Activated naive CD8-positive, alpha-beta T cell treated with anti-CD3 and anti-CD28 coated beads for 36 hours (primary cell): ENCODE measurements around the gene CKAP5. TPM values are rescaled to one million over a fixed set of nuclear protein-coding genes. Genes with fewer than 3 reads are reported as not detected.

Source experiments
- DNase-seq: peaks from one replicate; pipeline ENCODE4 v3.0.0; 2021
- H3K27ac Mint-ChIP-seq: one replicate; pipeline ENCODE4 v1.8.0; 2022; ENCODE audit warnings: mild to moderate bottlenecking, moderate library complexity, mixed read lengths
- H3K27me3 Mint-ChIP-seq: one replicate; pipeline ENCODE4 v1.8.0; 2022; ENCODE audit warnings: mild to moderate bottlenecking, mixed read lengths
- H3K36me3 Mint-ChIP-seq: one replicate; pipeline ENCODE4 v1.8.0; 2021; ENCODE audit warnings: mild to moderate bottlenecking, mixed read lengths
- H3K4me1 Mint-ChIP-seq: one replicate; pipeline ENCODE4 v1.8.0; 2021; ENCODE audit warnings: mixed read lengths
- H3K4me3 Mint-ChIP-seq: one replicate; pipeline ENCODE4 v1.8.0; 2022; ENCODE audit warnings: mild to moderate bottlenecking, moderate library complexity, mixed read lengths
- H3K9me3 Mint-ChIP-seq: one replicate; pipeline ENCODE4 v1.8.0; 2022; ENCODE audit warnings: mixed read lengths
- total RNA-seq, 2 experiments: library from RNA; stranded (reverse); gene quantifications; one replicate each; pipeline ENCODE4 v1.2.3, GENCODE V29; 2021

The CKAP5 gene
- total RNA-seq, 2 experiments from 2014 or later, result 139 to 144 TPM

- Mint-ChIP-seq H3K4me3 (no peak overlapping the region), H3K9me3 (no peaks in the 10 kb centered on the region), H3K36me3 (peaks cover 6% of the 10 kb centered on the region), H3K4me1 (peaks cover 17% of the 10 kb centered on the region), H3K27ac (no peak overlapping the region), H3K27me3 (no peaks in the 10 kb centered on the region)
- DNase-seq, result no peak
Measured at GRCh38 chr11:46695345-46696211, 150.5 kb downstream of the CKAP5 start.

- H3K27me3 Mint-ChIP-seq, result no peaks in the 10 kb centered on the region
- H3K4me3 Mint-ChIP-seq, result no peak overlapping the region
- no peak for DNase-seq
- H3K4me1 Mint-ChIP-seq, result peaks cover 17% of the 10 kb centered on the region
- peaks cover 7% of the 10 kb centered on the region for H3K36me3 Mint-ChIP-seq
- no peak overlapping the region for H3K27ac Mint-ChIP-seq
- H3K9me3 Mint-ChIP-seq, result no peaks in the 10 kb centered on the region
Measured at GRCh38 chr11:46694607-46695006, 151.5 kb downstream of the CKAP5 start.

- Mint-ChIP-seq H3K27ac (no peak overlapping the region), H3K4me1 (peaks cover 15% of the 10 kb centered on the region), H3K4me3 (no peak overlapping the region), H3K9me3 (no peaks in the 10 kb centered on the region), H3K36me3 (peaks cover 4% of the 10 kb centered on the region), H3K27me3 (no peaks in the 10 kb centered on the region)
- DNase-seq, result no peak
Measured at GRCh38 chr11:46694072-46694471, 152.0 kb downstream of the CKAP5 start.

- Mint-ChIP-seq H3K4me3 (no peak overlapping the region), H3K4me1 (peaks cover 10% of the 10 kb centered on the region), H3K27me3 (no peaks in the 10 kb centered on the region), H3K27ac (no peak overlapping the region), H3K9me3 (no peaks in the 10 kb centered on the region), H3K36me3 (peaks cover 3% of the 10 kb centered on the region)
- no peak for DNase-seq
Measured at GRCh38 chr11:46693597-46694012, 152.5 kb downstream of the CKAP5 start.

Other genes with a start within 250 kb of the CKAP5 start
- gene HARBI1, start 229.1 kb downstream of the CKAP5 start, total RNA-seq, result 1 to 10 TPM; 2.6 to 4.5 TPM
- 10 to 100 TPM; 49.2 to 51.4 TPM for gene ATG13, start 228.7 kb downstream of the CKAP5 start, total RNA-seq
- gene ARHGAP1, start 145.7 kb downstream of the CKAP5 start, total RNA-seq, result 10 to 100 TPM; 45.1 to 46.8 TPM
- gene ZNF408, start 145.2 kb downstream of the CKAP5 start, total RNA-seq, result 10 to 100 TPM; 12.9 to 15.1 TPM
- gene F2, start 127.1 kb downstream of the CKAP5 start, total RNA-seq, result not detected
- under 1 TPM; 0.20 to 0.43 TPM for gene LRP4, start 72.3 kb upstream of the CKAP5 start, total RNA-seq
- gene CSTPP1, start 90.5 kb upstream of the CKAP5 start, total RNA-seq, result 10 to 100 TPM; 13.0 to 15.0 TPM